HG03159 (cell line): Measurements from ENCODE around the gene SLC16A3.
"Not testable (repeated sequence)": the region's sequence is repeated elsewhere in the genome, so short reads cannot be mapped to it uniquely, and the experiment has no call there.

Experiments used
- ATAC-seq: cut with Tn5 transposase; IDR thresholded peaks from one replicate; pipeline ENCODE4 v1.9.1; 2021; ENCODE audit warnings: mild to moderate bottlenecking, moderate library complexity; ENCODE audit not compliant: unreplicated experiment

The SLC16A3 gene

GRCh38 chr17:82203920-82204319 is 24.9 kb upstream of the SLC16A3 start:
- no peak for ATAC-seq

GRCh38 chr17:82204831-82205719 is 23.8 kb upstream of the SLC16A3 start:
- ATAC-seq = no peak

- peak; percentile 67 for ATAC-seq
Observed at GRCh38 chr17:82205720-82206508, 22.9 kb upstream of the SLC16A3 start.

- ATAC-seq = not testable (repeated sequence)
Observed at GRCh38 chr17:82210655-82211054, 18.2 kb upstream of the SLC16A3 start.

GRCh38 chr17:82212331-82213250 is 16.3 kb upstream of the SLC16A3 start, which contains the start of gene CCDC57:
Gene CCDC57, minus strand, starts transcription at chr17:82212842. Its CDS starts 10,898 bp downstream, at chr17:82201944.
- peak; percentile 64 for ATAC-seq

- peak; percentile 14 for ATAC-seq
Observed at GRCh38 chr17:82213251-82214011, 15.4 kb upstream of the SLC16A3 start.

GRCh38 chr17:82214012-82214628 is 14.7 kb upstream of the SLC16A3 start:
- no peak for ATAC-seq

- no peak for ATAC-seq
Observed at GRCh38 chr17:82215095-82215971, 13.5 kb upstream of the SLC16A3 start.

GRCh38 chr17:82215972-82216300 is 12.9 kb upstream of the SLC16A3 start:
- no peak for ATAC-seq

GRCh38 chr17:82216301-82217119 is 12.3 kb upstream of the SLC16A3 start:
- no peak for ATAC-seq

GRCh38 chr17:82217120-82217529 is 11.7 kb upstream of the SLC16A3 start:
- no peak for ATAC-seq

- no peak for ATAC-seq
Observed at GRCh38 chr17:82217530-82218204, 11.2 kb upstream of the SLC16A3 start.

- ATAC-seq = no peak
Observed at GRCh38 chr17:82218349-82219075, 10.3 kb upstream of the SLC16A3 start.

GRCh38 chr17:82219083-82219482 is 9.8 kb upstream of the SLC16A3 start:
- ATAC-seq = no peak

GRCh38 chr17:82219753-82220709 is 8.8 kb upstream of the SLC16A3 start:
- ATAC-seq = no peak
